Limb (tissue), 2 donors: ENCODE results near the gene FOXP4.

ENCODE experiments used
- DNase-seq, 2 donors: peaks; one replicate each; pipeline ENCODE4 v3.0.0-alpha.2; 2016; ENCODE audit errors: extremely low spot score in 2 of 2

Gene FOXP4

DNA sequence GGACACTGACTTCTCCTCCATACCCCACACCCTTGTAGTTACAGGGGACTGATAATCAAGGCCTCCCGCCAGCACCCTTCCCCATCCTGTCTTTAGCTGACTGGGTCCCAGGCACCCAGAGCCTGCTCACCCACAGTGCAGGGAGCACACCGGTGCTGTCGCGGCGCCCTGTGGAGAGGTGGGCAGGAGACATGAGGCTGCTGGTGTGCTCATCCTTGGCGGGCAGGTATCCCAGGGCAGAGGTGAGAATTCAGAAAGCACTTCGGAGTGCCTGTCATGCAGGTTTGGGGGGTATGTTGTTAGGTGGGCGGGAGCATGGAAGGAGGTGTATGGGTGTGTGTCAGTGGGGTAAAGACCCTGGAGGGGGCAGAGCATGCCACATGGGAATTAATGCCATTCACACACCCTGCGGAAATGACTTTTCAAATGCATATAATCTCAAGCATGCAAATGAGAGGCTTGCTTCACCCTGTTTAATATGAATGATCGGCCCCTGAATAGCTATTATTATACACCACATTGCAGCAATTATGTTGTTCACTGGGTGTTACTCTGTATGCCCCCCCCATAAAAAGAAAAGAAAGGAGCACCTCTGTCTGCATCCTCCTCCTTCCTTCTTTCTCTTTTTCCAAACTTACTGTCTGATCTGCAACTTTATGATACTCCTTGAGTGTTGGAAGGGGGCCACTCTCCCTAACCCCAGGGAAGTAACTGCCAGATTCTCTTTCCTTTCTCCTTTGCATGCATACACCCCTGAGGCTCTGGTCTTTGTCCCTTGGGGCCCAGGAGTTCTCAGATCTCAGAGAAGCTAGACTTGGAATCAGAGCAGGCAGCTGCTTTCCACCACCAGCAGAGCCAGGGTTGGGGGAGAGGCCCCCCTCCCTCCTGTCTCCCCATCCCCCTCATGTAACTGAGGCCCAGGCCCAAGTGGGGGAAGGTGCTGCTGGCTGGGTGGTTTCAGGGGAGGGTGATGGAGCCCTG is 16.0 kb downstream of the FOXP4 start:
- no peak for DNase-seq

DNA sequence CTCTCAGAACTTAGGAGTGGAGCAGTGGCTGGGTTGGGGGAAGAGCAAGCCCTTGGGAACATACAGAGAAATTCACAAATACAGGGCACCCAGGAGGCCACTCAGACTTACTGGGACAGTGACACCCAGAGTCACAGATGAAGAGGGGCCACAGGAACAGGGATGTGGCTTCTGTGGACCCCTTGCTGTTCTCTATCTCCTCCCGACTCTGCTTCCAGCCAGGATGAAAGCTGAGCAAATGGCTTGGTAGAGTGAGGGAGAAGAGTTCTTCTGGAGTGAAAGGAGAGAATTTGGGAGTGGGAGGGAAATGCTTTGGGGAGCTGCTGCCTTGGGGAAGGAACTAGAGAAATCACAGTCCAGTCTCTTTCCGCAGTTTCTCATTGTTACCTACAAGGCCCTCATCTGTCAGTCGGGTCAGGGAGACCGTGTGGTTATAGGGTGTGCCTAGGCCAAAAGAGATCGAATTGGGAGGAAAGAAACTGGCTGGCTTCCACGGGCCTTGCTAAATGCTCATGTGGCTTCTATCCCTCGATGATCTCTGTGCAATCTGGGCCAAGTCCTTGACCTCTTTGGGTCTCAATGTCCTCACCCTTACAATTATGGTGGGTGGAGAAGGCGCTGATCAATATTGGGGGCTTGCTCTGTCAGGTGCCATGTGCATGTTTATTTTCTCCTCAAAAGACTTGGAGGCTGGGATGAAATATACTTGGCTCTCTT is 17.0 kb downstream of the FOXP4 start:
- no peak for DNase-seq

DNA sequence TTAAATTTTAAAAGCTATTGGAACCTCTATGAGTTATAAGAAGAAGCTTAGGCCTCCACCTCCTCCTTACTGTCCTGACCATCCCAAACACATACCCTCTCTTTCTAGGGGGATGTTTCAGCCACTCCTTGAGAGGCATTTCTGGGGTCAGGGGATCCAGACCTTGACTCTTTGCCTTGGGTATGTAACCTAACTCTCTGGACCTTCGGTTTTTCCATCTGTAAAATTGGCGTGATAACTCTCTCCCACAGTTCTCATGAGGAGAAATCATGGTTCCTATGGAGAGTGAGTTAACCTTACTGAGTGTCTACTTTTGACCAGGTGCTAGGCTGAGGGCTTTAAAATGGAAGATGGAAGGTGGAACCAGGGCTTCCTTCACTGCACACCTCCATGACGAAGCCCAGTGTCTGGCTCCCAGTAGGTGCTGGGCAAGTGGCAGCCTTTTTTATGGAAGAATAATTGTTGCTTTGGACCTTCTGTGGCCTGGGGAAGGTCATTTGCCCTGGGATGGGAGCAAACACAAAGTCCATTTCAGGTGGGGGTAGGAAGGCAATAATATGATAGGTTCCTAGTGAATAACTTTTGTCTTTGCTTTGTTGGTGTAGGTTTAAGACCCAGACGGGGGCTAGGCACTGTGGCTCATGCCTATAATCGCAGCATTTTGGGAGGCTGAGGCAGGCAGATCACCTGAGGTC is 18.4 kb downstream of the FOXP4 start:
- no peak for DNase-seq

DNA sequence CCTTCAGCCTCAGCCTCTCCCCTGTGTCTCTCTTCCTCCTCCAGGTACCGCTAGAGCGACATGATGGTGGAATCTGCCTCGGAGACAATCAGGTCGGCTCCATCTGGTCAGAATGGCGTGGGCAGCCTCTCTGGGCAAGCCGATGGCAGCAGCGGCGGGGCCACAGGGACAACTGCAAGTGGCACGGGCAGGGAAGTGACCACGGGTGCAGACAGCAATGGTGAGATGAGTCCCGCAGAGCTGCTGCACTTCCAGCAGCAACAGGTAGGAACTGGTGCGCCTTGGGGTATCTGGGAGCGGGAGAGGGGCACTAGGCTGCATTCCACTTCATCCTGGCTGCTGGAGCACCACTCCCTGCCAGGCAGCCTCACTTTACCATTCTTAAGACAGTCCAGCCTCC is 19.5 kb downstream of the FOXP4 start:
- DNase-seq = no peak

DNA sequence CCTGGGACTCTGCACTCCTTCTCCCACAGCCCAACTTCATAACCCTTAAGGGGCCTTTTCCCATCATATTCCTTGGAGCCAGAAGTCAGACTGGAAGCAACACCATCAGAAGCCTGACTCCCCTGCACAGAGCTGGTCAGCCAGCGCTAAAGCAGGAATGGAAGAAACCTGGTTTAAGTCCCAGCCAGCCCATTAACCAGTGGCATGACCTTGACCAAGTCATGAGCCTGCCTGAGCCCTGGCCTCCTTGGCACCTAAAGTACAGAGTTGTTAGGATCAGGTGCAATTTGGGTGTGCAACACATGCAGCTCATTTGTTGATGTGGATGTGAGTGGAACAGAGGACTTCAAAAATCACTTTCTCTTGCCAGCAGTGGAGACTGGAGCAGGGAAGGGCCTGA is 20.8 kb downstream of the FOXP4 start:
- DNase-seq = no peak

DNA sequence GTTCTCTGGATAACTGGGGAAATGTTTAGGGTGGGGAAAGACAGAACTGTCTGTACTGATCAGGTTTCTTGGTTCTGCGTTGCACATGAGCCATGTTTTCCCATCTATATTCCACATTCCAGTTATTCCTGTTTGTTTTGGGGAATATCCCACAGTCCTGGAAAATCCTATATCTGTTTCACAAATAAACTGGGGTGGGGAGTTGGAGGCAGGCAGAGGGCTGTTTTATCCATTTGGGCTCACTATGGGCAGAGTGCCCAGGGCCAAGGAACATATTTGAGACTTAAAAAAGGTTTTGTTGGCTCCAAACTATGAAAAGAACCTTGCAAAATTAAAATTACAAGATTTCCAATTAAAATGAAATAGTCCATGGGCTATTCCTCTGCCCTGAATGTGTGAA is 21.5 kb downstream of the FOXP4 start:
- no peak for DNase-seq

DNA sequence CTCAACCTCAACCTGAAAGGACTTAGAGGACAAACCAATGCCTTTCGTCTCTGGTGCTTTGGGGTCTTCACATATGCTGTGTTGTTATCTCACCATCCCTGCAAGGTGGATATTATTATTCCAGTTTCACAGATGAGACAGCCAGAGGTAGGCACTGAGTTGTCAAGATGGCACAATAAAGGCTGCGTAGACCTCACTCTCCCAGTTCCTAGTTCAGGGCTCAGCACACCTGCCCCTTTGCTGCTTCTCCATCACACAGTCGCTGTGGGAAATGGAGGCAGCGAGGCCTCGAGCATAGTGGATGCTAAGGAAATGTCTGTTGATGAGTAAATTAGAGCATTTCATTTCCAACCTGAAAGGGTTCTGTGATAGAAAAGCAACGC is 22.0 kb downstream of the FOXP4 start:
- DNase-seq = no peak

DNA sequence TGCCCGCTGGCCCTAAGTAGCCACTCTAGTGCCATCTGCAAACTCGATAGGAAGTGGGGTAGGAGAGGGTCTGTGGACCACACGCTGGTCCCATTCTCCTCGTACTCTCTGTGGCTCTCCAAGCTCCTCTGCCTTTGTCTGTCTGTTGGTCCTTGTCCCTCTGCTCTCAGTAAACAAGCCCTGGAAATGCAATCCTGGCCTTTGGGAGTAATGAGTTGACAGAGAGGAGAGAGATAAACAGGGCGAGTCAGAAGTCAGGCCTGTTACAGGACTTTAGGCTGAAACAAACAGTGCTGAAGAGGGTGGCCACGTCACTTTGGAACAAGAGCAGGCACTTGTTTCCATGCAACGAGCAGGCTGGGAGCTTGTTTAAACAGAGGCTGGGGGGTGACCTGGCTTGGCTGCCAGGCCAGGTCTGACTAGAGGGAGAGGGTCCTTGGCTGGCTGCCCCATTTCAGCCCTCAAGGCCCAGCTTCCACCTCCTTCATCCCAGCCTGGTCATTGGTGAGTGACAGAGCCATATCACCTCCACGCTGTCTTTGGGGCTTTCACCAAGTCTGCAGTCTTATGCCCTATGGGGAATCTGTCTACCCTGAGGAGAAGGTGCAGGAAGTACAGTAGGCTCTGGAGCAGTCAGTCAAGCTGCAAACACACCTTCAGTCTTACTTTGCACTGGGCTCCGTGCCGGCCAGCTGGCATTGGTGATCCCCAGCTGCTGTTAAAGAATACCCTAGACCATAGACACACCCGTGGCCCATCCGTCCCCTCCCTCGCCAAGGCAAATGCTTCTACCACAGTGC is 22.6 kb downstream of the FOXP4 start:
- DNase-seq = no peak

DNA sequence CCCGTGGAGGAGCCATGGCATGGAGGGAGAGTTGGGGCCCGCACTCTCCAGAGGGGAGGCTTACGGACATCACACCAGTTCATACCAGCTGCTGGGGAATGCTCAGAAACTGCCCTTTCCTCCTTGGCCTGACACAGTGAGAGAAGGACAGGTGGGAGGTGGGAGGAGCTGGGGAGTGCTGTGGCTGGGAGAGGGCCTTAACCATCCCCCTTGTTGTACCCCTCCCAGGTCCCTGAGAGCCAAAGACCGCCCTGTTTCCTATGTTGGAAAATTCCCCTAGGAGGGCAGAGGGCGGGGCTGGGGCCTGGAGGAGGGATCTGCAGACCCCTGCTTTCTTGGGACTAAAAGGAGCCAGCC is 24.1 kb downstream of the FOXP4 start:
- no peak for DNase-seq

DNA sequence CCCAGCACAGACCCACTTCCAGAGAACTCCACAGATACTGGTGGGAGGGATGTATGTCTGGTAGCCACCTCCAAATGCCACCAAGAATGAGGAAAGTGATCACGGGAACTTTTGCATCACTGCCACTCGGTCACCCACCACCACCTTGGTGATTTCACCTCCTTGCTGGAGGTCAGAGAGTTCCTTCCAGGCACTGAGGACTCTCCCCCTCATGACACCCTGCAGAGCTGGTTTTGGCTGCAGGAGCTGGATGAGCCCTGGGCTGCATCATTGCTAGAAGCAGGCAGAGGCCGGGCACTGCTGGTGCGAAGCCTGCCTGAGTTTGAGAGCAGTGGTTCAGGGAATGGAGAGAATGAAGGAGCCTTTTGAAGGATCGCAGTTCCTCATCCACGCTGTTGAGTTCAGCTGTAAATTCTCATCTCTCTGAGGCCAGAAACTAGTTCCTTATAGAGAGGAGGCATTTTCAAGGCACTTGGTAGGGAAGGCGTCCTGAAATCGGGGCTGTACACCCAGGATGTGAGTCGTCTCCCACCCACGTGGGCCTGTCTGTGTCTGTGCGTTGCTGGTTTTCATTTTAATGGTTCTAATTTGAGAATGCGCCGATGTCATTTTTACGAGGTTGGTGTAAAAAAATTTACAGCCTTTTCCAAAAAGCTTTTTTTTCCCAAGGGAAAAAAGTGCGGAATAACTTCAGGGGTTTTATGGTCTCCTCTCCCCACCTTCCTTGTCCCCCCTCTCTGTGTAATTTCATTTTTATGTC is 25.0 kb downstream of the FOXP4 start:
- DNase-seq = no peak

DNA sequence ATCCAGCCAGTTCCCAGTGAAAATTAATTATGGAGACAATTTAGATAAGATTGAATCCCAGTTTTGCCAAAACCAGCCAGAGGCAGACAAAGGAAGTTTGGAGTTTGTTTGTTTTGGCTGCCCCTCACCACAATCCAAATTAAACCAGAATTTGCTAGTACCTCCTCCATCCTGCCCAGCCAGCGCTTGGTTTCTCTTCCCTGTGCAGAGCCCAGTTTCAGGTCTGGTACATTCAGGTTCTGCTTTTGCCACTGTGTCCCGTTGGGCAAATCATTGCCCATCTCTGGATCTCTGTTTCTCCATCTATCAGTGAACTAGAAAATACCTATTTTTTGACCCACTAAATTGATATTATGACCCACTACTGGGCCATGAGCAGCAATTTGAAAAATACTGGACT is 26.4 kb downstream of the FOXP4 start:
- no peak for DNase-seq

DNA sequence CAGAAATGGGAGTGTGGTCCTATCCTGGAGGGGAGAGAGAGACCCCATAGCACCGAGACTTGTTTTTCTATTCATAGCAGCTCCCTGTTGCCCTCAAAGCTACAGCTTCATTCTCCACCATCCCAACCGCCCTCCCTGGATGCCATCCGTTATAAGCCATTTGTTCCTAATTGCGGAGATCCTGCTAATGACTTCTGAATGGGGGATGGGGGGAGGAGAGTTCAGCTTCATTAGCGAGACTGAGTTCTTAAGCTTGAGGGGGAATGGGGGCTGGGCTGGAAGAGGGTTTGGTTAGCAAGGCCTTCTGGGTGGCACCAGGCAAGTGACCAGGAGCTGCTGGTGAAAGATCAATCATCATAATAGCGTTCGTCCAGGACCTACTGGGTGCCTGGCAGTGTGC is 27.1 kb downstream of the FOXP4 start:
- DNase-seq = no peak

DNA sequence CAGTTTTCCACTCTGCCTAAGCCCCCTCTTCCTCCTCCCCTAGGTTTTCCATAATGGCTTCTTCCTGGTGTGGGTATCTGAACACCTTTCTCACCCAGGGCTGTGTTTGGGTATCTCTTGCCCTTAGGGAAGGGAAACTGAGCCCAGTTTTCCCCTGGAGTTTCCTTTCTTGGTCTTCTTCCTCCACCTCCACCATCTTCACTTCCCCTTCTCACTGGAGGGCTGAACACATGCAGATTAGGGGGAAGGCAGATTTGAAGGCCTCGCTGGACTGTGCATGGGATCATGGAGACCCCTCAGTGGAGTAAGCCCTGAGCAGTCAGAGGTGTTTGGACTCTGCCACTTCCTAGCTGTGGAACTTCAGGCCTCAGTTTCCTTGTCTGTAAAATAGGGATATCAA is 27.8 kb downstream of the FOXP4 start:
- no peak for DNase-seq

DNA sequence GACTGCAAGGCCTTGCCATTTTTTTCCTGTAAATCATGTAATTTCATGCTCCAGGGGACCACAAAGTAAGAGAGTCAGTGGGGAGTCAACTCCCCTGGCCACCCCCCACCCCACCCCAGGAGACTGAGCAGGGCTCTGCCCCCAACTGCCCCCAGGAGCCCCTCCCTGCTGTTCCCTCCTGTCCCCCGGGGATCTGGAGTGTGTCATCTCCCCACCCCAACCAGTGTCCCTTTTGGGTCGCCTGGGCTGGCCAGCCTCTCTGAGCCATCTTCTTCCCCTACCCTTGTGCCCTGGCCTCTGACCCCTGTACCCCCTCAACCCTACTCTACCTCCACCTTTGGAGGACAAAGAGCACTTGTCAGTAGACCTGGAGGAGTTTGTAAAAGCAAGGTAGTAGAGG is 29.4 kb downstream of the FOXP4 start:
- no peak for DNase-seq

DNA sequence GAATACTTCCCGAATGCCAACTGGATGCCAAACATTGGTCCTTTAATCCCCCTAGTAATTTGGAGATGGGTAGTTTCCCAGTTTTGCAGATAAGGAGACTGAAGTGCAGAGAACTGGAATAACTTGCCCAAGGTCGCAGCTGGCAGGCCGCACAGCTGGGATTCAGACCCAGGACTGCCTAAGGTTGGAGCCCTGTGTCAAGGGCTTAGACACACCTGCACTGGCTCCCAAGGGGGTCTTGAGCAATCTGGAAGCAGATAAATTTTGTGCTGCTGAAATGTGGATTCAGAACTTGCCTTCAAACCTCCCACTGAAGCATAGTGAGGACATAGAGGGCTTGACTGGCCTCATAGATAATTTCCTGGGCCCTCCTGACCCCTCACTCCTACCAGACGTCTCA is 30.5 kb downstream of the FOXP4 start:
- DNase-seq = no peak

DNA sequence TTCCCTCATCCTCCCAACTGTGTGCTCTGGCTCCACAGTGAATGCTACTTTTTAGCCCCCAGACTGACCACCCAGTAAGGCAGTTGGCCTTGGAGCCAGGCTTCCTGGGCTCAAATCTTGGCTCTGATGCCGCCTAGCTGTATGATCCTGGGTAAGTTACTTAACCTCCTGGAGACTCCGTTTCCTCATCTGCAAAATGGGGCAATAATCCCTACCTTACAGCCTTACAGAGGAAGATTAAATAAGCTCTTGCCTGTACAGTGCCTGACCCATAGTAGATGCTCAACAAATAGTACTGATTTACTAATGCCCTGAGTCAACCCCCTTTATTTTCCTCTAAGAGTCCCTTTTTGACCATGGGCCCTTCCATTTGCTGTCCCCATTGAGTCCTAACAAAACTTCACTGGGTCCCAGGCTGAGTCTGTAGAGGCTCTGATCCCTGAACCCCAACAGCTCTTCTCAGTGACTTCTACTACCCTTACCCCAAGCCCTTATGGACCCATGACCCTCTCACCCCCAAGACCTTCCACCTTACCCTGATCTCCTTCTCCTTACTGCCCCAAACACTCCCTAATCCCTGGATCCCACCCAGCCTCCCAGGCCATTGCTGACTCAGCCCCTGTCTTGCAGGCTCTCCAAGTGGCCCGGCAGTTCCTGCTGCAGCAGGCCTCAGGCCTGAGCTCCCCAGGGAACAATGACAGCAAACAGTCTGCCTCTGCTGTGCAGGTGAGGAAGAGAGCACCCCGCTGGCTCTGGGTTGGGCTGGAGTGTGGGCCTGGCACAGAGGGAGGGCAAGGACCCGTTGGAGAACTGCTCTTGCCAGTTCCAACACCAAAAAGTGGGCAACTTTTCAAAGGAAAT is 31.4 kb downstream of the FOXP4 start:
- no peak for DNase-seq

DNA sequence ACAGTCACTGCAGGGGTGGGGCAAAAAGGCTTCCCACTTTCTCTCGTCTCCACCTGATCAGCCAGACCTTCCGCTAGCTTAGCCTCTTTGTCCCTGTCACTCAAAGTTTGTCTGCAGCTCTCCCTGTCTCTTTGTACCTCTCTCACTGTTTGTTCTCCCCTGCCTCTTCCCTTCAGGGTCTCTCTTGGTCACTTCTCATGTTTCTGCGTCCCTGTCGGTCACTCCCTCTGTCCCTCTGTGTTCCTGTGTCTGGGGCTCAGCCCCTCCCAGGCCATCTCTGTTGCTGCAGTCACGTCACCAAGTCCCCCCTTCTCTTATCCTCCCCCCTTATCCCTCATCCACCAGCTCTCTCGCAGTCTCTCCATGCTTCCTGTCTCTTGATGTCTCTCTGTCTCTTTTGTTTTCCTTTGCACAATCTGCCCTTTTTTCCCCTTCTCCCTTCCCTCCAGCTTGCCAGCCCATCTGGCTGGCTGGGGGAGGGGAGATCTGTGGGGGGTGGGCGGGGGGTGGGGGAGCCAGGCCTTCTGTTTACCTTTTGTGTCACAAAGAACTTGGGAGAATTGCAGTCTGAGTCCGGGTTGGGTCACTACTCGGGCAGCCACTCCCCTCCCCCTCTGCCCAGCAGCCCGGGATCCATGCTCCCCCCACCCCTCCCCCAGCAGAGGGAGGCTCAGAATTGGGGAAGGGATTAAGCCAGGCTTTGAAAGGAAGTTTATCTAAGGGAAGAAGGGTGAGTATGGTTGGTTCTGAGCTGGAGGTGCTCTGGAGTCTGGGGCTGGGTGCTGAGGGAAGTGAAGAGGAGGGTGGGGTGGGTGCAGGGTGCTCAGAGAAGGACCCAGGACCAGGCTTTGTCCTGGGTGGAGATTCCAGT is 32.3 kb downstream of the FOXP4 start:
- DNase-seq = no peak

DNA sequence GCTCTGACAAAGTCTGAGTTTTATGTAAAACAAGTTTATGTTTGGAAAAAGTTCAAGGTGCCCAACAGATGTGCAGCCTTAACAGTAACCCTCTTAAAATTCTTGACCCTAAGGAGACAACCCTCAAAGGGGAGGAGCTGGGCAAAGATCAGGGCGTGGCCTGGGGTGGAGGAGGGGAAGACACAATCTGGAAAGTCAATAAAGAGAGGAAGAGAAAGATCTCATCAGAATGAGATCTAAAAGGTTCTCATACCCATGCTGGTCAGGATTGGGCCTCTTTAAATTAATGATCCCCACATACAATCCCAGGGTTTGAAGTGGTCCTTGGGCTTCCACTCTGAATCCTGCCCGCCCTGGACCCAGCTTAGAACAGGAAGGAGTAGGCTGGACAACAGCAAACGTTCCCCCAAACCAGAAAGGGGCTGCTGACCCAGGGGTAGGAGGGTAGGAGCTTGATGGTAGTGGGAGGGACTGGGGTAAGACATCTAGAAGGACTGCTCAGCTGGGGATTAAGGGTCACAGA is 33.0 kb downstream of the FOXP4 start:
- DNase-seq = no peak

DNA sequence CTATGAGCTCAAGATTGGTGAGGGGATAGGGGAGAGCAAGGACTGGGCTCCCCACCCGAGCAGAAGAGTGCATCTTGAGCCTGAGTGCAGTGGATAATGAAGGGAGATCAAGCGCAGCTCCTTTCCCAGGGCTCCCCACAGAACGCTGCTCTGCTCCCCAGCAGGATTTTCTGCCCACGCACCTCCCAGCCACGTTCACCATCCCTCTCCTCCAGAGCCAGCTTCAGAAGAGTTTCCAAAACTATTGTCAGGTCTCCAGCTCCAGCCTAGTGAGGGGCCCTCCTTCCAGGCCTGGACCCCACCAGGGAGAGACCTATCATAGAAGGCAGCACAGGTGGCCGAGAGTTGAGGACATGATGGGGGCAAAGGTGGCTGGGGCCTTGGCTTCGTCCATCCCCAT is 34.5 kb downstream of the FOXP4 start:
- no peak for DNase-seq
